Fibroblast of lung (primary cell): ENCODE data around the gene SLC22A12. TPM values are rescaled to one million over a fixed set of nuclear protein-coding genes. Genes with fewer than 3 reads are reported as not detected.

ENCODE experiments used
- DNase-seq, 2 donors: peaks; one replicate each; pipeline versions ENCODE4 v3.0.0 to v3.0.0-alpha.2; 2010; ENCODE audit warnings: low read depth in 2 of 2
- H2AFZ ChIP-seq: 2 replicates; pipeline ENCODE4 v1.5.1; 2012; ENCODE audit warnings: low read length, control low read depth, inconsistent platforms
- H3K27ac ChIP-seq: 2 replicates; pipeline ENCODE4 v1.5.1; 2011; ENCODE audit warnings: low read length, control low read depth; ENCODE audit not compliant: insufficient read depth
- H3K27me3 ChIP-seq: 2 replicates; pipeline ENCODE4 v1.5.1; 2011; ENCODE audit warnings: mild to moderate bottlenecking, low read length; ENCODE audit not compliant: control insufficient read depth, insufficient read depth
- H3K36me3 ChIP-seq: 2 replicates; pipeline ENCODE4 v1.5.1; 2011; ENCODE audit warnings: low read length; ENCODE audit not compliant: control insufficient read depth, insufficient read depth
- H3K4me1 ChIP-seq: 2 replicates; pipeline ENCODE4 v1.5.1; 2011; ENCODE audit warnings: low read length; ENCODE audit not compliant: control insufficient read depth, insufficient read depth; ENCODE audit errors: extremely low read depth
- H3K4me2 ChIP-seq: 2 replicates; pipeline ENCODE4 v1.5.1; 2011; ENCODE audit warnings: low read length, control low read depth; ENCODE audit not compliant: insufficient read depth; ENCODE audit errors: extremely low read depth
- H3K4me3 ChIP-seq, 4 experiments: fragments of 200-600 bp in 1 of 4; sonication (generic) in 1 of 4; replicated peaks in 1 of 4; 2 replicates each; pipeline ENCODE4 v1.5.1; 2011 to 2016; ENCODE audit warnings: low read length in 4 of 4, low read depth in 3 of 4, mild to moderate bottlenecking in 3 of 4, control low read depth in 2 of 4, inconsistent platforms in 1 of 4, mixed read lengths in 1 of 4; ENCODE audit not compliant: insufficient read depth in 1 of 4; ENCODE audit errors: control extremely low read depth in 1 of 4
- H3K79me2 ChIP-seq: 2 replicates; pipeline ENCODE4 v1.5.1; 2012; ENCODE audit warnings: mild to moderate bottlenecking, low read length, inconsistent platforms; ENCODE audit not compliant: control insufficient read depth, insufficient read depth
- H3K9ac ChIP-seq: 2 replicates; pipeline ENCODE4 v1.5.1; 2011; ENCODE audit warnings: mild to moderate bottlenecking, low read length, control low read depth; ENCODE audit not compliant: insufficient read depth
- H3K9me3 ChIP-seq: 2 replicates; pipeline ENCODE4 v1.5.1; 2012; ENCODE audit warnings: low read depth, low read length; ENCODE audit not compliant: control insufficient read depth, insufficient read depth
- H4K20me1 ChIP-seq: 2 replicates; pipeline ENCODE4 v1.5.1; 2011; ENCODE audit warnings: low read length; ENCODE audit not compliant: control insufficient read depth, insufficient read depth; ENCODE audit errors: extremely low read depth
- CTCF ChIP-seq, 2 donors: IDR thresholded peaks in 1 of 2; conservative IDR thresholded peaks in 1 of 2; 1 replicate in 1 of 2; 2 replicates in 1 of 2; pipeline ENCODE4 v1.5.1; 2011 to 2012; ENCODE audit warnings: low read length in 2 of 2, control low read depth in 1 of 2, inconsistent platforms in 1 of 2, low read depth in 1 of 2, mild to moderate bottlenecking in 1 of 2
- EZH2 ChIP-seq: IDR thresholded peaks from 2 replicates; pipeline ENCODE4 v1.5.1; 2012; ENCODE audit warnings: low read length, control low read depth, mild to moderate bottlenecking; ENCODE audit errors: missing control alignments
- polyA plus RNA-seq, 2 donors: library from polyadenylated mRNA; depleted of rRNA in 1 of 2; stranded (reverse) in 1 of 2; unstranded in 1 of 2; fragments of >200 nt; gene quantifications; 2 replicates each; pipeline ENCODE4 v1.2.1, GENCODE V29; 2011 to 2012; ENCODE audit warnings: missing spikeins in 1 of 2
- total RNA-seq: library from RNA; depleted of rRNA; stranded (reverse); fragments of >200 nt; gene quantifications from 2 replicates; pipeline ENCODE4 v1.2.1, GENCODE V29; 2014

The SLC22A12 gene
- total and polyA plus RNA-seq, 2 donors (not counting 1 experiment from before 2014, with no cell fraction given), result not detected

GRCh38 chr11:64558869-64559268 lies 32.2 kb upstream of the SLC22A12 start:
- Histone ChIP-seq H3K4me1 (peaks cover 4% of the 10 kb centered on the region), H3K4me3 (no peak overlapping the region), H3K4me2 (no peak overlapping the region), H3K36me3 (no peaks in the 10 kb centered on the region), H3K27me3 (no peaks in the 10 kb centered on the region), H4K20me1 (no peaks in the 10 kb centered on the region), H2AFZ (no peak overlapping the region), H3K27ac (no peak overlapping the region), H3K9ac (no peak overlapping the region), H3K79me2 (no peaks in the 10 kb centered on the region), H3K9me3 (no peaks in the 10 kb centered on the region)
- DNase-seq, result no peak
- TF ChIP-seq EZH2 (no peak), CTCF (conservative IDR thresholded peaks at IDR 0.05 in 1 of 2, IDR thresholded peaks at IDR 0.05 in 1 of 2; ENCODE audit: low read depth in 1 of 2, low read length in 2 of 2) (no peak)

GRCh38 chr11:64559351-64560138 lies 31.5 kb upstream of the SLC22A12 start:
- TF ChIP-seq CTCF (conservative IDR thresholded peaks at IDR 0.05 in 1 of 2, IDR thresholded peaks at IDR 0.05 in 1 of 2; ENCODE audit: low read depth in 1 of 2, low read length in 2 of 2) (no peak), EZH2 (no peak)
- no peak overlapping the region for H3K4me3 ChIP-seq
- H3K27ac ChIP-seq, result no peak overlapping the region
- no peaks in the 10 kb centered on the region for H3K36me3 ChIP-seq
- H4K20me1 ChIP-seq, result no peaks in the 10 kb centered on the region
- H3K79me2 ChIP-seq, result no peaks in the 10 kb centered on the region
- H3K4me1 ChIP-seq, result no peaks in the 10 kb centered on the region
- no peak overlapping the region for H3K4me2 ChIP-seq
- no peak overlapping the region for H3K9ac ChIP-seq
- no peak overlapping the region for H2AFZ ChIP-seq
- H3K27me3 ChIP-seq, result no peaks in the 10 kb centered on the region
- H3K9me3 ChIP-seq, result no peaks in the 10 kb centered on the region
- no peak for DNase-seq

- Histone ChIP-seq H3K9ac (no peak overlapping the region), H3K79me2 (no peaks in the 10 kb centered on the region), H3K27ac (no peak overlapping the region), H3K9me3 (no peaks in the 10 kb centered on the region), H2AFZ (no peak overlapping the region), H3K36me3 (no peaks in the 10 kb centered on the region), H3K27me3 (no peaks in the 10 kb centered on the region), H3K4me1 (no peaks in the 10 kb centered on the region), H3K4me2 (no peak overlapping the region), H3K4me3 (no peak overlapping the region), H4K20me1 (no peaks in the 10 kb centered on the region)
- DNase-seq, result no peak
- TF ChIP-seq CTCF (conservative IDR thresholded peaks at IDR 0.05 in 1 of 2, IDR thresholded peaks at IDR 0.05 in 1 of 2; ENCODE audit: low read depth in 1 of 2, low read length in 2 of 2) (no peak), EZH2 (no peak)
Measured at GRCh38 chr11:64560139-64560771, 30.8 kb upstream of the SLC22A12 start.
